ENCODE measurements around the gene TAF7. TPM values are rescaled to one million over a fixed set of nuclear protein-coding genes. Genes with fewer than 3 reads are reported as not detected.

Gene TAF7
- total and polyA plus RNA-seq, 9 of the 15 experiments (the other 6 are each of a cell fraction or from before 2014, with no cell fraction given), result 51.6 to 116 (median 73.3) TPM

GRCh38 chr5:141343953-141344463, 23.4 kb upstream of the TAF7 start (continued):
- TF ChIP-seq, protein P1, sequence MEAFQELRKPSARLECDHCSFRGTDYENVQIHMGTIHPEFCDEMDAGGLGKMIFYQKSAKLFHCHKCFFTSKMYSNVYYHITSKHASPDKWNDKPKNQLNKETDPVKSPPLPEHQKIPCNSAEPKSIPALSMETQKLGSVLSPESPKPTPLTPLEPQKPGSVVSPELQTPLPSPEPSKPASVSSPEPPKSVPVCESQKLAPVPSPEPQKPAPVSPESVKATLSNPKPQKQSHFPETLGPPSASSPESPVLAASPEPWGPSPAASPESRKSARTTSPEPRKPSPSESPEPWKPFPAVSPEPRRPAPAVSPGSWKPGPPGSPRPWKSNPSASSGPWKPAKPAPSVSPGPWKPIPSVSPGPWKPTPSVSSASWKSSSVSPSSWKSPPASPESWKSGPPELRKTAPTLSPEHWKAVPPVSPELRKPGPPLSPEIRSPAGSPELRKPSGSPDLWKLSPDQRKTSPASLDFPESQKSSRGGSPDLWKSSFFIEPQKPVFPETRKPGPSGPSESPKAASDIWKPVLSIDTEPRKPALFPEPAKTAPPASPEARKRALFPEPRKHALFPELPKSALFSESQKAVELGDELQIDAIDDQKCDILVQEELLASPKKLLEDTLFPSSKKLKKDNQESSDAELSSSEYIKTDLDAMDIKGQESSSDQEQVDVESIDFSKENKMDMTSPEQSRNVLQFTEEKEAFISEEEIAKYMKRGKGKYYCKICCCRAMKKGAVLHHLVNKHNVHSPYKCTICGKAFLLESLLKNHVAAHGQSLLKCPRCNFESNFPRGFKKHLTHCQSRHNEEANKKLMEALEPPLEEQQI (IDR thresholded peaks at IDR 0.05), result no peak
- TF ChIP-seq, protein P2, sequence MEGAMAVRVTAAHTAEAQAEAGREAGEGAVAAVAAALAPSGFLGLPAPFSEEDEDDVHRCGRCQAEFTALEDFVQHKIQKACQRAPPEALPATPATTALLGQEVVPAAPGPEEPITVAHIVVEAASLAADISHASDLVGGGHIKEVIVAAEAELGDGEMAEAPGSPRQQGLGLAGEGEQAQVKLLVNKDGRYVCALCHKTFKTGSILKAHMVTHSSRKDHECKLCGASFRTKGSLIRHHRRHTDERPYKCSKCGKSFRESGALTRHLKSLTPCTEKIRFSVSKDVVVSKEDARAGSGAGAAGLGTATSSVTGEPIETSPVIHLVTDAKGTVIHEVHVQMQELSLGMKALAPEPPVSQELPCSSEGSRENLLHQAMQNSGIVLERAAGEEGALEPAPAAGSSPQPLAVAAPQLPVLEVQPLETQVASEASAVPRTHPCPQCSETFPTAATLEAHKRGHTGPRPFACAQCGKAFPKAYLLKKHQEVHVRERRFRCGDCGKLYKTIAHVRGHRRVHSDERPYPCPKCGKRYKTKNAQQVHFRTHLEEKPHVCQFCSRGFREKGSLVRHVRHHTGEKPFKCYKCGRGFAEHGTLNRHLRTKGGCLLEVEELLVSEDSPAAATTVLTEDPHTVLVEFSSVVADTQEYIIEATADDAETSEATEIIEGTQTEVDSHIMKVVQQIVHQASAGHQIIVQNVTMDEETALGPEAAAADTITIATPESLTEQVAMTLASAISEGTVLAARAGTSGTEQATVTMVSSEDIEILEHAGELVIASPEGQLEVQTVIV (CRISPR knock-in tag; IDR thresholded peaks at IDR 0.05; ENCODE audit: borderline replicate concordance), result no peak
- no peak for TF ChIP-seq POU5F1 (IDR thresholded peaks at IDR 0.05; ENCODE audit: borderline replicate concordance, low read depth, low read length, partially characterized antibody)
- TF ChIP-seq KAT8 (IDR thresholded peaks at IDR 0.05; ENCODE audit: low read depth), result peak; percentile 71
- TF ChIP-seq ATF7 (IDR thresholded peaks at IDR 0.05), result no peak
- peak in 1 of 3 experiments; percentile 44 for TF ChIP-seq YY1 (IDR thresholded peaks at IDR 0.05; ENCODE audit: borderline replicate concordance in 1 of 3, control insufficient read depth in 1 of 3, extremely low read depth in 1 of 3, insufficient read depth in 3 of 3, insufficient read length in 1 of 3, insufficient replicate concordance in 2 of 3, low read depth in 1 of 3, low read length in 2 of 3)
- no peak for TF ChIP-seq ZFP30 (CRISPR knock-in tag; IDR thresholded peaks at IDR 0.05; ENCODE audit: borderline replicate concordance)
- peak; percentile 88; the same call in 1 of the 2 replicates for TF ChIP-seq MBD1 (CRISPR knock-in tag; IDR thresholded peaks at IDR 0.05)
- no peak for TF ChIP-seq FOXM1 (IDR thresholded peaks at IDR 0.05; ENCODE audit: low read depth)
- TF ChIP-seq FOXM1 (CRISPR knock-in tag; IDR thresholded peaks at IDR 0.05; ENCODE audit: low read depth), result no peak
- no peak for TF ChIP-seq MAFF (IDR thresholded peaks at IDR 0.05; ENCODE audit: low read length)
- TF ChIP-seq ZNF830 (CRISPR knock-in tag; IDR thresholded peaks at IDR 0.05), result no peak
- TF ChIP-seq XRCC4 (IDR thresholded peaks at IDR 0.05; ENCODE audit: extremely low read depth, insufficient read depth, insufficient read length), result no peak
- TF ChIP-seq MYBL2 (IDR thresholded peaks at IDR 0.05; ENCODE audit: low read depth), result no peak
- no peak for TF ChIP-seq MYBL2 (CRISPR knock-in tag; IDR thresholded peaks at IDR 0.05; ENCODE audit: borderline replicate concordance)
- no peak for TF ChIP-seq NCOA4 (IDR thresholded peaks at IDR 0.05; ENCODE audit: partially characterized antibody)
- TF ChIP-seq ZKSCAN8 (CRISPR knock-in tag; IDR thresholded peaks at IDR 0.05), result no peak
- no peak for TF ChIP-seq NELFE (IDR thresholded peaks at IDR 0.05; ENCODE audit: insufficient read depth, insufficient read length)
- TF ChIP-seq DNMT1 (IDR thresholded peaks at IDR 0.05), result no peak
- no peak for TF ChIP-seq ZNF282 (CRISPR knock-in tag; IDR thresholded peaks at IDR 0.05)
